UCSD-AML1 (cell line): ENCODE measurements around the gene RSPH9.
A peak's percentile ranks its signal among the peaks of the same experiment; 100 is the strongest.
"Not testable (repeated sequence)": the region's sequence is repeated elsewhere in the genome, so short reads cannot be mapped to it uniquely, and the experiment has no call there.

Experiments used
- DNase-seq: peaks from one replicate; lab custom pipeline; 2025; ENCODE audit not compliant: unreplicated experiment; lab: John Stamatoyannopoulos, UW

Gene RSPH9

DNA sequence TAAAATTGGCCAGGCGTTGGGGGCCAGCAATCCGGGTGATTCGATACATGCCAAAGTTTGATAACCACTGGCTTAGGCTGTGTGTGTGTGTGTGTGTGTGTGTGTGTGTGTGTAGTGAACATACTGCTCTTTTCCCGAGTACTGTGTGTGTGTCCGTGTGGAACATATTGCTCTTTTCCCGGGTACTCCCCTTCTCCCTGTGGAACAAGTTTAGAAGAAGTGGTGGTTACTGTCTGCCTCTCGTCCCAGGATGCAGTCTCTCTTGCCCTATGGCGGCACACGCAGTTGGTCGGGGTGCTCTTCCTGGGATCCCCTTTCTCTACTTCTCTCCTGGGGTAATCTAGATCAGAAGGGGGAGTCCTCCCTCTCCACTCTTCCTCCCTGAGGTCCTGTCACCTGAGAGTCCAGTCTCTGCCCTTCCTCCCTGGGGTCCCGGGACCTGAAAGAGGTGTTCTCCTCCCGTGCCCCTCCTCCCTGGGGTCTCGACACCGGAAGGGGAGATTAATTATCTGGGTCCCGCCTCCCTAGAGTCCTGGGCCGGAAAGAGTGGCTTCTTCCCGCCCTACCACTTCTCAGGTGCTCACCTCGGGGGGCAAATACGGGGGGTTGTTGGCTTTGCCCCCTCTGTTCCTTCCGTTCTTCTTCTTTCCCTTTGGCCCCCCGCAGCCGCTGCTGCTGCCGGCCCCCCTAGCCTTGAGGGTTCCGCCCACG lies 16.3 kb upstream of the RSPH9 start:
- DNase-seq = peak; percentile 66

GRCh38 chr6:43629104-43629504 lies 15.7 kb upstream of the RSPH9 start, which contains the start of gene GTPBP2:
Gene GTPBP2, minus strand, starts transcription at chr6:43629264. Its CDS starts 102 bp downstream, at chr6:43629162.
- DNase-seq = peak; percentile 99

- peak; percentile 94 for DNase-seq
These were observed 15.1 kb upstream of the RSPH9 start for GRCh38 chr6:43629505-43630300.

GRCh38 chr6:43630980-43631619 lies 13.7 kb upstream of the RSPH9 start:
- peak; percentile 36 for DNase-seq

GRCh38 chr6:43633002-43633401 lies 11.8 kb upstream of the RSPH9 start:
- not testable (repeated sequence) for DNase-seq

DNA sequence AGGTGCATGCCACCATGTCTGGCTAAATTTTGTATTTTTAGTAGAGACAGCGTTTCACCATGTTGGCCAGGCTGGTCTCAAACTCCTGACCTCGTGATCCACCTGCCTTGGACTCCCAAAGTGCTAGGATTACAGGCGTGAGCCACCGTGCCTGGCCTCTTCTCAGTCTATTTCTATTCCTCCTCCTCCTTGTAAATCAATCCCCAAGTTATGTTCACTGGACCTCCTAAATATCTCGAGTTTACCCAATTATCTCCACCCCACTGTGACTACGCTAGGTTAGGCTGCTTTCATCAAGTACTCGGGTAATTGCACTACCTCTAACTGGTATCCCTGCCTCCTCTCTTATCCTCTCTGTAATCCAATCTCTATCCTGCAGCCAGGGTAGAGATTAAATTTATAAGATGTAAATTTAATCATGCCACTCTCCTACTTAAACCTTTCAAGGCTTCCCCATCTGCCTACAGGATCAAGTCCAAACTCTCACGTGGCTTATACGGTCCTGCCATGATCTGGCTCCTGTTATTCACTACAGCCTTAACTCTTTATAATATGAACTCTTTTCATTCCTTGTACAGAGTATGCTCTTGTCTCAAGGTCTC lies 10.0 kb upstream of the RSPH9 start:
- DNase-seq = no peak

GRCh38 chr6:43635387-43636307 lies 9.2 kb upstream of the RSPH9 start, which contains the start of gene MAD2L1BP:
Gene MAD2L1BP, plus strand, starts transcription at chr6:43635840. Its CDS starts 36 bp downstream, at chr6:43635876.
- peak; percentile 89 for DNase-seq

GRCh38 chr6:43636308-43636659 lies 8.6 kb upstream of the RSPH9 start:
- DNase-seq = no peak

GRCh38 chr6:43639984-43640800 lies 4.6 kb upstream of the RSPH9 start:
- DNase-seq = peak; percentile 17

GRCh38 chr6:43645613-43645964 lies 753 bp downstream of the RSPH9 start:
- no peak for DNase-seq

DNA sequence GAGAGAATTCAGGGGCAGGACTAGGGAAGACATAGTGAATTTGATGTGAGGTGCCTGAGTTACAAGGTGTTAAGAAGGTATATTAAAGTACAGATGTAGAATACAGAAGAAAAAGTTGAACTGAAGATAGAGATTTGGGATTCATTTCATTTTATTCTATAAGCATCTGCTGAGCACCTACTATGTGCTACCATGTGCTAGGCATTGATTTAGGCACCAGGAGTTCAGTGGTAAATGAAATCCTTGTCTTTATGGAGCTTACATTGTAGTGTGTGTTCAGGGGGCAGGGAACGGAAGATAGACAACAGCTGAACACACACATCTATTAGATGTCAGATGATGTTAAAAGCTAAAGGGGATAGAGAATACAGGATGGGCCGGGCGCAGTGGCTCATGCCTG lies 2.8 kb downstream of the RSPH9 start:
- DNase-seq = no peak

DNA sequence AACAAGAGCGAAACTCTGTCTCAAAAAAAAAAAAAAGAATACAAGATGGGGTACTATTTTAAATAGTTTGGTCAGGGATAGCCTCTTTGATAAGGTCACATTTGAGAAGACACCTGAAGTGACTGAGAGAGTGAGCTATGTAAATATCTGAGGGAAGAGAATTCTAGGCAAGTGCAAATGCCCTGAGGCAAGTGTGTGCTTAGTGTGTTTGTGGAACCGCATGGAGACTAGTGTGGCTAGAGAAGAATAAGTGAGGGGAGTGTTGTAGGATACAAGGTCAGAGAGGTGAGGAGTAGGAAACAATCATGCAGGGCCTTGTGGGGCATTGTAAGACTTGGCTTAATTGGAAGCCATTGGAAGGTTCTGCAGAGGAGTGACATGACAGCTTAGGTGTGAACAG lies 3.4 kb downstream of the RSPH9 start:
- no peak for DNase-seq

DNA sequence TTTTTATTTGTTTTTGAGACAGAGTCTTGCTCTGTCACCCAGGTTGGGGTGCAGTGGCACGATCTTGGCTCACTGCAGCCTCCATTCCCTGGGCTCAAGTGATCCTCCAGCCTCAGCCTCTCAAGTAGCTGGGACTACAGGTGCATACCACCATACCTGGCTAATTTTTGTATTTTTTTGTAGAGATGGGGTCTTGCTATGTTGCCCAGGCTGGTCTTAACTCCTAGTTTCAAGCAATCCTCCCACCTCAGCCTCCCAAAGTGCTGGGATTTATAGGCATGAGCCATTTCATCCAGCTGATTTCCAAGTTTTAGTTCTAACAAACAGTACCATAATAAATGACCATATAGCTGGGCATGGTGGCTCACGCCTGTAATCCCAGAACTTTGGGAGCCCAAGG lies 8.0 kb downstream of the RSPH9 start:
- not testable (repeated sequence) for DNase-seq

DNA sequence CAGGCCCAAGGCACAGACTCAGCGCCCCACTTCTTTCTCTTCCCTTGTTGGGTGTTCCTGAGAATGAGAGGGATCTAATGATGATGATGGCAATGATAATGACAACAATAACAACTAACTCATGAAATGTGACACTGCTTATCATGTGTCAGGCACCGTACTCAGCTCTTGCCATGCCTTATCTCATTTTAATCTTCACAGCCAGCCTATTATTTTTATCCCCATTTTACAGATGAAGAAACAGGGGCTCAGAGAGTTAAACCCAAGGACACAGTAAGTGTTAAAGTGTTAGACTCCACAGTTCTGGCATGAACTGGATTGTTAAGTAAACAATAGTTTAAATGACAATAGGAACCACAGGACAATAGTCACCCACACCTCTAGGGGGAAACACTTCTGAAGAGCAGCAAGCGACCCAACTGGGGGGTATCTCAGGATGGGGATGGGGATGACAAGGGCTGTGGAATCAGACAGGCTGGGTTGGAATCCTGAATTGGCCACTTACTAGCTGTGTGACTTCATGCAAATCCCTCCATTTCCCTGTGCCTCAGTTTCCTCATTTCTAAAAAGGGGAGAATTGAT lies 12.5 kb downstream of the RSPH9 start:
- DNase-seq = no peak

DNA sequence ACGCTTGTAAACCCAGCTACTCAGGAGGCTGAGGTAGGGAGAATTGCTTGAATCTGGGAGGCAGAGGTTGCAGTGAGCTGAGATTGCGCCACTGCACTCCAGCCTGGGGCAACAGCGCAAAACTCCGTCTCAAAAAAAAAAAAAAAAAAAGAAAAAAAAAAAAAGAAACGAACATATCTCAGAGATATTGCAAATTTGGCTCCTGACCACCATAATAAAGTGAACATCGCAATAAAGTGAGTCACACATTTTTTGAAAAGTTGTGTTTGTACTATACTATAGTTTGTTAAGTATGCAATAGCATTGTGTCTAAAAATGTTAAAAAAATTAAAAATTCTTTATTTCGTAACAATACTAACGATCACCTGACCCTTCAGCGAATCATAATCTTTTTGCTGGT lies 13.3 kb downstream of the RSPH9 start:
- no peak for DNase-seq

GRCh38 chr6:43662948-43663347 lies 18.1 kb downstream of the RSPH9 start:
- DNase-seq = not testable (repeated sequence)

DNA sequence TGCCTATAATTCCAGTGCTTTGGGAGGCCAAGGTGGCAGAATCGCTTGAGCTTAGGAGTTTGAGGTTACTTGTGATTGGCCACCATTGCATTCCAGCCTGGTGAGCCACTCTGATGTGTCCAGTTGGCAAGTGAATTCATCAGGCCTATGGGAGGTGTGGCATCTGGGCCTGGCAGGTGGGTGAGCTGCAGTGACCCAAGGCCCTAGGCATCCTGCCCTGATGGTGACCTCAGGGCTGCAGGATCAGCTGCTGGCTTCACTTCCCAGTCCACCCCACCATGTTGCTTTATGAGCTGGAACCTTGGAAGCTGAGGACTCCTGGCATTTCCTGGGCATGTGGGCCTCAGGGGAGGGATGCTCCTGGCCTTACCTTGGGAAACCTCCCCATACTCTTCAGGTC lies 20.5 kb downstream of the RSPH9 start:
- no peak for DNase-seq

GRCh38 chr6:43666196-43666920 lies 21.5 kb downstream of the RSPH9 start:
- no peak for DNase-seq
